Loucy (cell line): ENCODE results near the gene CP.

ENCODE experiments used
- H2AFZ ChIP-seq: fragments of 200-600 bp; sonication (generic); 2 replicates; pipeline ENCODE4 v1.6.0; 2016; ENCODE audit warnings: antibody characterized with exemption, mild to moderate bottlenecking, low read length, moderate library complexity
- H3F3A ChIP-seq: fragments of 200-600 bp; 2 replicates; pipeline ENCODE4 v1.6.0; 2016; ENCODE audit warnings: antibody characterized with exemption, low read depth, mild to moderate bottlenecking
- H3K27me3 ChIP-seq: fragments of 200-600 bp; sonication (generic); 2 replicates; pipeline ENCODE4 v1.6.1; 2014; ENCODE audit warnings: low read length, mild to moderate bottlenecking; ENCODE audit not compliant: insufficient read depth, poor library complexity, severe bottlenecking
- H3K36me3 ChIP-seq: fragments of 200-600 bp; sonication (generic); 2 replicates; pipeline ENCODE4 v1.6.1; 2016; ENCODE audit warnings: low read length; ENCODE audit not compliant: insufficient read depth
- H3K4me1 ChIP-seq: fragments of 200-600 bp; sonication (generic); 2 replicates; pipeline ENCODE4 v1.5.1; 2014; ENCODE audit warnings: low read length, mild to moderate bottlenecking; ENCODE audit not compliant: insufficient read depth, poor library complexity, severe bottlenecking
- H3K4me2 ChIP-seq: fragments of 200-600 bp; sonication (generic); 2 replicates; pipeline ENCODE4 v1.6.0; 2014; ENCODE audit warnings: antibody characterized with exemption, low read length, low read depth, mild to moderate bottlenecking; ENCODE audit not compliant: poor library complexity, severe bottlenecking
- H3K4me3 ChIP-seq: fragments of 200-600 bp; sonication (generic); 2 replicates; pipeline ENCODE4 v1.5.1; 2014; ENCODE audit warnings: low read length, mild to moderate bottlenecking, mixed read lengths; ENCODE audit not compliant: poor library complexity, severe bottlenecking
- H3K79me2 ChIP-seq: fragments of 200-600 bp; sonication (generic); 2 replicates; pipeline ENCODE4 v1.6.1; 2014; ENCODE audit warnings: low read length; ENCODE audit not compliant: insufficient read depth
- H3K9ac ChIP-seq: fragments of 200-600 bp; sonication (generic); 2 replicates; pipeline ENCODE4 v1.6.0; 2014; ENCODE audit warnings: mild to moderate bottlenecking, low read depth, low read length, moderate library complexity; ENCODE audit not compliant: poor library complexity, severe bottlenecking
- H3K9me2 ChIP-seq: fragments of 200-600 bp; sonication (generic); replicated peaks from 2 replicates; pipeline ENCODE4 v1.6.1; 2016; ENCODE audit warnings: low read depth, low read length, mixed read lengths
- H3K9me3 ChIP-seq: fragments of 200-600 bp; sonication (generic); 2 replicates; pipeline ENCODE4 v1.6.1; 2014; ENCODE audit warnings: mild to moderate bottlenecking, antibody characterized with exemption, low read length, low read depth; ENCODE audit not compliant: insufficient read depth
- H4K20me1 ChIP-seq: fragments of 200-600 bp; sonication (generic); 2 replicates; pipeline ENCODE4 v1.6.0; 2014; ENCODE audit warnings: antibody characterized with exemption, low read length, mild to moderate bottlenecking; ENCODE audit not compliant: insufficient read depth, poor library complexity, severe bottlenecking
- EZH2phosphoT487 ChIP-seq: fragments of 200-600 bp; IDR thresholded peaks from 2 replicates; pipeline ENCODE4 v1.6.1; 2018; ENCODE audit warnings: antibody characterized with exemption, mild to moderate bottlenecking, moderate library complexity, borderline replicate concordance
- TF ChIP-seq, protein P1 (sequence below): fragments of 200-600 bp; sonication (generic); conservative IDR thresholded peaks from 2 replicates; pipeline ENCODE4 v1.5.1; 2014; ENCODE audit warnings: mild to moderate bottlenecking, antibody characterized with exemption, low read length

CP gene

DNA sequence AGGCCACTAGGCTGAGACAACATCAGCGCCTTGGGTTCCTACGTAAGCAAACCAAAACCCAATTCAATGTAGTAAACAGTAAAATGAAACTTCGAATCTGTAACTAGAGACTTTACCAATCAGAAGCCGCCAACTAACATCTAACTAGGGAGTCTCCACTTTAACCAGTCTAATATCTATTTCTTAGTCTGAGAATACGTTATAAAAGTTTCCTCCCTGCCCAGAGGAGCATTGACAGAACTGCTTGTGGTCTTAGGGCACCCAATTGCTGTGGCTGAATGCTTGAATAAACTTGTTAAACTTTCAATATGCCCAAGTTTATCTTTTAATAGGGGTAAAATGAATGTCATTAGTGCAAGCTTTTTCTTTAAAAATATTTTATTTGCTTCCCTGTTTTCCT is 4.3 kb downstream of the CP start:
- no peaks in the 10 kb centered on the region for H3K27me3 ChIP-seq
- no peak overlapping the region for H3K4me3 ChIP-seq
- no peak overlapping the region for H2AFZ ChIP-seq
- H3K9me2 ChIP-seq, result no peaks in the 10 kb centered on the region
- no peaks in the 10 kb centered on the region for H4K20me1 ChIP-seq
- H3F3A ChIP-seq, result no peaks in the 10 kb centered on the region; the same call in 1 of the 2 replicates
- H3K79me2 ChIP-seq, result no peaks in the 10 kb centered on the region
- no peak overlapping the region for H3K4me2 ChIP-seq
- H3K9ac ChIP-seq, result no peak overlapping the region
- no peaks in the 10 kb centered on the region for H3K9me3 ChIP-seq
- TF ChIP-seq, protein P1, sequence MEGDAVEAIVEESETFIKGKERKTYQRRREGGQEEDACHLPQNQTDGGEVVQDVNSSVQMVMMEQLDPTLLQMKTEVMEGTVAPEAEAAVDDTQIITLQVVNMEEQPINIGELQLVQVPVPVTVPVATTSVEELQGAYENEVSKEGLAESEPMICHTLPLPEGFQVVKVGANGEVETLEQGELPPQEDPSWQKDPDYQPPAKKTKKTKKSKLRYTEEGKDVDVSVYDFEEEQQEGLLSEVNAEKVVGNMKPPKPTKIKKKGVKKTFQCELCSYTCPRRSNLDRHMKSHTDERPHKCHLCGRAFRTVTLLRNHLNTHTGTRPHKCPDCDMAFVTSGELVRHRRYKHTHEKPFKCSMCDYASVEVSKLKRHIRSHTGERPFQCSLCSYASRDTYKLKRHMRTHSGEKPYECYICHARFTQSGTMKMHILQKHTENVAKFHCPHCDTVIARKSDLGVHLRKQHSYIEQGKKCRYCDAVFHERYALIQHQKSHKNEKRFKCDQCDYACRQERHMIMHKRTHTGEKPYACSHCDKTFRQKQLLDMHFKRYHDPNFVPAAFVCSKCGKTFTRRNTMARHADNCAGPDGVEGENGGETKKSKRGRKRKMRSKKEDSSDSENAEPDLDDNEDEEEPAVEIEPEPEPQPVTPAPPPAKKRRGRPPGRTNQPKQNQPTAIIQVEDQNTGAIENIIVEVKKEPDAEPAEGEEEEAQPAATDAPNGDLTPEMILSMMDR, result no peak
- no peak for TF ChIP-seq EZH2phosphoT487
- no peaks in the 10 kb centered on the region for H3K36me3 ChIP-seq
- peaks cover 21% of the 10 kb centered on the region for H3K4me1 ChIP-seq

DNA sequence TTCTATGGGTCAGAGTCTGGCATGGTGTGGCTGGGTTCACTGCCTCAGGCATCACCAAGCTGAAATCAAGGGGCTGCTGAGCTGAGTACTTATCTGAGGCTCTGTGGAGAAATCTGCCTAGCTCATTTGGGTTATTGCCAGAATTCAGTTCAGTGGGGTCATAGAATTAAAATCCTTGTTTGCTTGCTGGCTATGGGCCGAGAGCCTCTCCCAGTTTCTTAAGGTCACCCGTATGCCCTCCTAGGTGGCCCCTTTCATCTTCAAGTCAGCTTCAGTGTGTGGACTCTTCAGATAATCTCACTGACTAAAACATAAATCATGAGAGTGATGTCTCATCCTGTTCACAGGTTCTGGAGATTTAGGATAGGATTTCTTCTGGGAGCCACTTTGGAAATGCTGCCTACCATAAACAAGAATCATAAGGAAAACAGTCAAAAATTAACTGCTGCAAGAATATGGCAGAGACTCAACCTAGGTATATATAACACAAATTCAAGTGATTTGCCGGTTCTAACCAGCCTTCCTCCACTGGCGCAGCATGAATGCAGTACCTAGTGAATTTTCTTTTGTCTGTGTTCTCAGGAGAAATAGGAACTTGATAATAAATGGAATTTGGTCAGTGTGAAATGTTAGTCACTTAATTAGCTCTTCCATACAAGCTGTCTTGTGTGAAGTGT is 5.3 kb downstream of the CP start:
- H4K20me1 ChIP-seq, result no peaks in the 10 kb centered on the region
- H3K4me3 ChIP-seq, result no peak overlapping the region
- no peak overlapping the region for H2AFZ ChIP-seq
- TF ChIP-seq, protein P1, result no peak
- TF ChIP-seq EZH2phosphoT487, result no peak
- peaks cover 21% of the 10 kb centered on the region for H3K4me1 ChIP-seq
- no peaks in the 10 kb centered on the region for H3K9me3 ChIP-seq
- H3K9me2 ChIP-seq, result no peaks in the 10 kb centered on the region
- no peak overlapping the region for H3K9ac ChIP-seq
- no peaks in the 10 kb centered on the region; the same call in 1 of the 2 replicates for H3F3A ChIP-seq
- H3K27me3 ChIP-seq, result no peaks in the 10 kb centered on the region
- H3K4me2 ChIP-seq, result peak overlapping the region; percentile 25
- no peaks in the 10 kb centered on the region for H3K36me3 ChIP-seq
- no peaks in the 10 kb centered on the region for H3K79me2 ChIP-seq

DNA sequence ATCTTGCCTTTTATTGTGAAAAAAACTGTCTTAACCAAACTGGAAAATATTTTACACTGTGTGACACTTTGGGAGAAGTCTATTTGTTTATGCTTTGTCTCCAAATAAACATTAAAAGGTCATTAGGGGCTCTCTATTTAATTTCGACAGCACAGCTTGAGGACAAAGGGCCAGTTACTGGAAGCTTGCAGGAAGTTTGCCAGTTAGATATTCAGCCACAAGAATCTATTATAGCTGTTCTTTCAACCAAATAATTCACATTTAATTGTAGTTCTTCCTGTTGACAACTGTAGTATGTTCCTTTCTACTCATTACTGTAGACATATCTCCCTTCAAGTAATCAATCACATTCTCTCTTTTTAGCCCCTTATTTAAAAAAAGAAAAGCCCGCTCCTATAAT is 6.1 kb downstream of the CP start:
- Histone ChIP-seq H2AFZ (no peak overlapping the region), H3K4me3 (no peak overlapping the region), H4K20me1 (no peaks in the 10 kb centered on the region), H3K27me3 (no peaks in the 10 kb centered on the region), H3K9me2 (no peaks in the 10 kb centered on the region), H3K9ac (no peak overlapping the region), H3K4me2 (peak overlapping the region; percentile 25), H3F3A (no peaks in the 10 kb centered on the region; the same call in 1 of the 2 replicates), H3K4me1 (peaks cover 21% of the 10 kb centered on the region), H3K79me2 (no peaks in the 10 kb centered on the region), H3K9me3 (no peaks in the 10 kb centered on the region), H3K36me3 (no peaks in the 10 kb centered on the region)
- TF ChIP-seq, protein P1, result no peak
- TF ChIP-seq EZH2phosphoT487, result no peak
